ENCODE data around the gene CDH2. TPM values are rescaled to one million over a fixed set of nuclear protein-coding genes. Genes with fewer than 3 reads are reported as not detected.

Gene CDH2
- total and polyA plus RNA-seq, 2 experiments from 2014 or later = 81.8 to 117 TPM

DNA sequence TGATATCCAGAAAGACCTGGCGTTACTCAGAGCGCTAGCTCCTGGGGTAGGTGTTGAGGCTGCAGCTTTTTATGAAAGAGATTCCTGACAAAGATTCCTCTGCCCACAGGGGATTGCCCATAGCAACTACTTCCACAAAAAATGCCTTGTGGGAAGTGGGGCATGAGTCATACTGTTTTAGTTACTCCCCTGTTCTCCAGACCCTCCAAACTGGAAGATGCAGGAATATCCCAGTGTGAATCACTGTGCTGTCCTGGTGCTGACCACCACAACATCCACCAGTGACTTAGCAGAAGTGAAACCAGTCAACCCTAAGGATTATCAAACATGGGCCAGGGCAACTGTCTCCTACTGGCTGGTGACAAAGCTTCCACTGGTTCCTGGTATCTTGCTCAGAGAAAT lies 61.8 kb downstream of the CDH2 start:
- no peak overlapping the region for H3K4me2 ChIP-seq
- H3K4me3 ChIP-seq = no peak overlapping the region
- H2AFZ ChIP-seq = no peak overlapping the region
- 86% methylated on average over 2 of the region's 2 CpGs for WGBS (ENCODE audit: low lambda C conversion rate, missing lambda C conversion rate)
- H4K20me1 ChIP-seq (ENCODE audit: insufficient read depth, poor library complexity, severe bottlenecking) = no peaks in the 10 kb centered on the region
- no peaks in the 10 kb centered on the region for H3K9me2 ChIP-seq (replicated peaks; ENCODE audit: insufficient read depth)
- no peak for TF ChIP-seq EZH2 (IDR thresholded peaks at IDR 0.05; ENCODE audit: borderline replicate concordance)
- TF ChIP-seq, protein P1, sequence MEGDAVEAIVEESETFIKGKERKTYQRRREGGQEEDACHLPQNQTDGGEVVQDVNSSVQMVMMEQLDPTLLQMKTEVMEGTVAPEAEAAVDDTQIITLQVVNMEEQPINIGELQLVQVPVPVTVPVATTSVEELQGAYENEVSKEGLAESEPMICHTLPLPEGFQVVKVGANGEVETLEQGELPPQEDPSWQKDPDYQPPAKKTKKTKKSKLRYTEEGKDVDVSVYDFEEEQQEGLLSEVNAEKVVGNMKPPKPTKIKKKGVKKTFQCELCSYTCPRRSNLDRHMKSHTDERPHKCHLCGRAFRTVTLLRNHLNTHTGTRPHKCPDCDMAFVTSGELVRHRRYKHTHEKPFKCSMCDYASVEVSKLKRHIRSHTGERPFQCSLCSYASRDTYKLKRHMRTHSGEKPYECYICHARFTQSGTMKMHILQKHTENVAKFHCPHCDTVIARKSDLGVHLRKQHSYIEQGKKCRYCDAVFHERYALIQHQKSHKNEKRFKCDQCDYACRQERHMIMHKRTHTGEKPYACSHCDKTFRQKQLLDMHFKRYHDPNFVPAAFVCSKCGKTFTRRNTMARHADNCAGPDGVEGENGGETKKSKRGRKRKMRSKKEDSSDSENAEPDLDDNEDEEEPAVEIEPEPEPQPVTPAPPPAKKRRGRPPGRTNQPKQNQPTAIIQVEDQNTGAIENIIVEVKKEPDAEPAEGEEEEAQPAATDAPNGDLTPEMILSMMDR (IDR thresholded peaks at IDR 0.05; ENCODE audit: poor library complexity) = no peak
- TF ChIP-seq EZH2phosphoT487 (IDR thresholded peaks at IDR 0.05; ENCODE audit: low read depth, severe bottlenecking, unreplicated experiment) = no peak
- no peaks in the 10 kb centered on the region for H3K27me3 ChIP-seq
- H3K4me1 ChIP-seq (ENCODE audit: insufficient read depth) = peaks cover 31% of the 10 kb centered on the region
- peak; percentile 22 for DNase-seq (ENCODE audit: low spot score)
- H3K27ac ChIP-seq = peak overlapping the region; percentile 49
- no peaks in the 10 kb centered on the region for H3K9me3 ChIP-seq (ENCODE audit: low read depth)
- H3K36me3 ChIP-seq (replicated peaks; ENCODE audit: insufficient read depth, low read depth) = no peaks in the 10 kb centered on the region
- peaks cover 54% of the 10 kb centered on the region for H3K79me2 ChIP-seq

- WGBS (ENCODE audit: low lambda C conversion rate, missing lambda C conversion rate) = 62% methylated on average over 3 of the region's 3 CpGs
- TF ChIP-seq EZH2phosphoT487 (IDR thresholded peaks at IDR 0.05; ENCODE audit: low read depth, severe bottlenecking, unreplicated experiment) = no peak
- TF ChIP-seq, protein P1 (IDR thresholded peaks at IDR 0.05; ENCODE audit: poor library complexity) = no peak
- TF ChIP-seq EZH2 (IDR thresholded peaks at IDR 0.05; ENCODE audit: borderline replicate concordance) = no peak
- no peaks in the 10 kb centered on the region for H3K9me2 ChIP-seq (replicated peaks; ENCODE audit: insufficient read depth)
- no peaks in the 10 kb centered on the region for H4K20me1 ChIP-seq (ENCODE audit: insufficient read depth, poor library complexity, severe bottlenecking)
- no peak for DNase-seq (ENCODE audit: low spot score)
- peaks cover 38% of the 10 kb centered on the region for H3K4me1 ChIP-seq (ENCODE audit: insufficient read depth)
- H3K27ac ChIP-seq = peak overlapping the region; percentile 49
- H3K36me3 ChIP-seq (replicated peaks; ENCODE audit: insufficient read depth, low read depth) = no peaks in the 10 kb centered on the region
- H3K9me3 ChIP-seq (ENCODE audit: low read depth) = no peaks in the 10 kb centered on the region
- no peak overlapping the region for H3K4me3 ChIP-seq
- no peaks in the 10 kb centered on the region for H3K27me3 ChIP-seq
- peaks cover 55% of the 10 kb centered on the region for H3K79me2 ChIP-seq
- no peak overlapping the region for H2AFZ ChIP-seq
- H3K4me2 ChIP-seq = no peak overlapping the region
Observed at GRCh38 chr18:28114472-28114871, 62.5 kb downstream of the CDH2 start.

DNA sequence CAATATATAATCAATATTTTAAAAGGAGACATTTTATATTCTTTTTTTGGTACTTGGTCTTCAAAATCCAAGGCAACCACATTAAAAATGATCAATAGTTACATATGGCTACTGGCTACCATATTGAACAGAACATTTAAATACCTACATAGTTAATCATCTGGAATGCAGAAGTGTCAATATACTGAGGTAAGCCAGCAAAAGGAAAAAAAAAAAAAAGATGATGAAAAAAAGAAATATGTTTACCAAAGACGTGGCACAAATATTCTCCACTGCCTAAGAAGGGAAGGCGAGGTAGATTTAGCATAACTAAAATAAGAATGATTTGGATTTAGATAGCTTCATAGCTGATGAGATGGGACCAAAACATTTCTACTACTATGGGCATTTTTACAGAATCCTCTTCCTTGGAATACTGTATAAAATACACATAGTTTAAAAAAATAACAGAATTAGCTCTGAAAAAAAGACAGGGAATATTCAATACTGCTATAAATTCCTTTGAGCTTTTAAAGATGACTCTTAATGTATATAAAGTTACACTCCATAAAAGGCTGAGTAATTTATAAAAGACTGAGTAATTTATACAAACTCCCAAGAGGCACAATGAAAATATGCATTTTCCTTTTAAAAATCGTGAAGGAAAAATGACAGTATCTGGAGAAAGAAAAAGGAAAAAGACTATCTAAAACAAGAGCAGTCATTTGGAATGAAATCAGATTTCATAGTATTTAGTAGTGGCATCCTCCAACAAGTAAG lies 63.5 kb downstream of the CDH2 start:
- Histone ChIP-seq H3K4me2 (no peak overlapping the region), H2AFZ (no peak overlapping the region), H3K9me3 (ENCODE audit: low read depth) (no peaks in the 10 kb centered on the region), H4K20me1 (ENCODE audit: insufficient read depth, poor library complexity, severe bottlenecking) (no peaks in the 10 kb centered on the region), H3K27ac (peak overlapping the region; percentile 38), H3K4me1 (ENCODE audit: insufficient read depth) (peaks cover 44% of the 10 kb centered on the region), H3K4me3 (no peak overlapping the region), H3K27me3 (no peaks in the 10 kb centered on the region), H3K79me2 (peaks cover 53% of the 10 kb centered on the region), H3K36me3 (replicated peaks; ENCODE audit: insufficient read depth, low read depth) (no peaks in the 10 kb centered on the region), H3K9me2 (replicated peaks; ENCODE audit: insufficient read depth) (no peaks in the 10 kb centered on the region)
- WGBS (ENCODE audit: low lambda C conversion rate, missing lambda C conversion rate) = 49% methylated on average over 3 of the region's 3 CpGs
- TF ChIP-seq EZH2 (IDR thresholded peaks at IDR 0.05; ENCODE audit: borderline replicate concordance) (no peak), EZH2phosphoT487 (IDR thresholded peaks at IDR 0.05; ENCODE audit: low read depth, severe bottlenecking, unreplicated experiment) (no peak)
- TF ChIP-seq, protein P1 (IDR thresholded peaks at IDR 0.05; ENCODE audit: poor library complexity) = no peak
- no peak for DNase-seq (ENCODE audit: low spot score)
